GM23338 (cell line): ENCODE measurements around the gene LSM5.

Source experiments
- CREB1 ChIP-seq: fragments of 250-450 bp; sonication (Bioruptor Pico); IDR thresholded peaks from 2 replicates; pipeline ENCODE4 v1.5.0; 2020; ENCODE audit warnings: low read depth, mild to moderate bottlenecking, moderate library complexity
- CTCF ChIP-seq, 2 experiments: fragments of 200-600 bp in 1 of 2; sonication (generic) in 1 of 2; conservative IDR thresholded peaks; 2 replicates each; pipeline versions ENCODE4 v1.5.1 to v1.6.1; 2016 to 2017; ENCODE audit warnings: antibody characterized with exemption in 2 of 2, low read depth in 2 of 2, mild to moderate bottlenecking in 2 of 2, moderate library complexity in 1 of 2
- EZH2 ChIP-seq: fragments of 200-600 bp; sonication (generic); IDR thresholded peaks from one replicate; pipeline ENCODE4 v1.8.0; 2017; ENCODE audit warnings: antibody characterized with exemption, mild to moderate bottlenecking, low read depth; ENCODE audit not compliant: unreplicated experiment
- EZH2phosphoT487 ChIP-seq: fragments of 200-600 bp; sonication (generic); IDR thresholded peaks from one replicate; pipeline ENCODE4 v1.8.1; 2018; ENCODE audit warnings: antibody characterized with exemption; ENCODE audit not compliant: unreplicated experiment
- POLR2AphosphoS5 ChIP-seq: IDR thresholded peaks from 2 replicates; pipeline ENCODE4 v1.6.1; 2016; ENCODE audit warnings: antibody characterized with exemption, low read depth
- TF ChIP-seq, protein P1 (sequence below): IDR thresholded peaks from one replicate; pipeline ENCODE4 v1.6.1; 2018; ENCODE audit warnings: antibody characterized with exemption; ENCODE audit not compliant: unreplicated experiment

DNA sequence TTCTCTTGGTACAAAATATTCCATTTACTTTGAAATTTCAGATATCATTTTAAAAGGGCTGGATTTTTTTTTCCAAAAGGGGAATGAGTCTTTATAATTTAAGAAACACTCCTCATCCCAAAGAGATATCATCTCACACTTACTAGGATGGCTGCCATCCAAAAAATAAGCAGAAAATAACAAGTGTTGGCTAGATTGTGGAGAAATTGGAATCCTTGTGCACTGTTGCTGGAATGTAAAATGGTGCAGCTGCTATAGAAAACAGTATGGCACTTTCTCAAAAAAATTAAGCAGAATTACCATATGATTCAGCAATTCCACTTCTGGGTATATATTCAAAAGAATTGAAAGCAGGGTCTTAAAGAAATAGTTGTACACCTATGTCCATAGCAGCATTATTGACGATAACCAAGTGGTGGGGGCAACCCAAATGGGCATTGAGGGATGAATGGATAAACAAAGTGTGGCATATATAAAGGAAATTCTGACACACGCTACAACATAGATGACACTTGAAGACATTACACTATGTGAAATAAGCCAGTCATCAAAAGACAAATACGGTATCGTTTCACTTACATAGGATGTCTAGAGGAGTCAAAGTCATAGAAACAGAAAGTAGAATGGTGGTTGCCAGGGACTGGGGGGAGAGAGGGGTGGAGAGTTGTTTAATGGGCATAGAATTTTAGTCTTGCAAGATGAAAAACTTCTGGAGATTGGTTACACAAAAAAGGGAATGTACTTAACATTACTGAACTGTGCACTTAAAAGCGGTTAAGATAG, 53.8 kb downstream of the LSM5 start:
- TF ChIP-seq CTCF (conservative IDR thresholded peaks at IDR 0.05; ENCODE audit: low read depth in 2 of 2) = no peak
- TF ChIP-seq EZH2phosphoT487 = no peak
- no peak for TF ChIP-seq EZH2
- TF ChIP-seq CREB1 (CRISPR knock-in tag) = no peak
- no peak for TF ChIP-seq POLR2AphosphoS5
- TF ChIP-seq, protein P1, sequence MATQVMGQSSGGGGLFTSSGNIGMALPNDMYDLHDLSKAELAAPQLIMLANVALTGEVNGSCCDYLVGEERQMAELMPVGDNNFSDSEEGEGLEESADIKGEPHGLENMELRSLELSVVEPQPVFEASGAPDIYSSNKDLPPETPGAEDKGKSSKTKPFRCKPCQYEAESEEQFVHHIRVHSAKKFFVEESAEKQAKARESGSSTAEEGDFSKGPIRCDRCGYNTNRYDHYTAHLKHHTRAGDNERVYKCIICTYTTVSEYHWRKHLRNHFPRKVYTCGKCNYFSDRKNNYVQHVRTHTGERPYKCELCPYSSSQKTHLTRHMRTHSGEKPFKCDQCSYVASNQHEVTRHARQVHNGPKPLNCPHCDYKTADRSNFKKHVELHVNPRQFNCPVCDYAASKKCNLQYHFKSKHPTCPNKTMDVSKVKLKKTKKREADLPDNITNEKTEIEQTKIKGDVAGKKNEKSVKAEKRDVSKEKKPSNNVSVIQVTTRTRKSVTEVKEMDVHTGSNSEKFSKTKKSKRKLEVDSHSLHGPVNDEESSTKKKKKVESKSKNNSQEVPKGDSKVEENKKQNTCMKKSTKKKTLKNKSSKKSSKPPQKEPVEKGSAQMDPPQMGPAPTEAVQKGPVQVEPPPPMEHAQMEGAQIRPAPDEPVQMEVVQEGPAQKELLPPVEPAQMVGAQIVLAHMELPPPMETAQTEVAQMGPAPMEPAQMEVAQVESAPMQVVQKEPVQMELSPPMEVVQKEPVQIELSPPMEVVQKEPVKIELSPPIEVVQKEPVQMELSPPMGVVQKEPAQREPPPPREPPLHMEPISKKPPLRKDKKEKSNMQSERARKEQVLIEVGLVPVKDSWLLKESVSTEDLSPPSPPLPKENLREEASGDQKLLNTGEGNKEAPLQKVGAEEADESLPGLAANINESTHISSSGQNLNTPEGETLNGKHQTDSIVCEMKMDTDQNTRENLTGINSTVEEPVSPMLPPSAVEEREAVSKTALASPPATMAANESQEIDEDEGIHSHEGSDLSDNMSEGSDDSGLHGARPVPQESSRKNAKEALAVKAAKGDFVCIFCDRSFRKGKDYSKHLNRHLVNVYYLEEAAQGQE = no peak
